Endothelial cell (in vitro differentiated cells): ENCODE results near the gene DAGLA. TPM values are rescaled to one million over a fixed set of nuclear protein-coding genes. Genes with fewer than 3 reads are reported as not detected.

Experiments used
- DNase-seq: peaks from one replicate; pipeline ENCODE4 v3.0.0; 2021; ENCODE audit warnings: low spot score
- H3K27ac Mint-ChIP-seq: one replicate; pipeline ENCODE4 v1.8.0; 2021; ENCODE audit warnings: mixed read lengths, inconsistent platforms; ENCODE audit not compliant: unreplicated experiment
- H3K27me3 Mint-ChIP-seq: one replicate; pipeline ENCODE4 v1.8.0; 2021; ENCODE audit warnings: mild to moderate bottlenecking, moderate library complexity, mixed read lengths, inconsistent platforms; ENCODE audit not compliant: unreplicated experiment
- H3K36me3 Mint-ChIP-seq: one replicate; pipeline ENCODE4 v1.8.0; 2021; ENCODE audit warnings: mild to moderate bottlenecking, low read depth, mixed read lengths, inconsistent platforms; ENCODE audit not compliant: unreplicated experiment
- H3K4me1 Mint-ChIP-seq: one replicate; pipeline ENCODE4 v1.8.0; 2021; ENCODE audit warnings: mild to moderate bottlenecking, mixed read lengths, inconsistent platforms; ENCODE audit not compliant: unreplicated experiment
- H3K4me3 Mint-ChIP-seq: one replicate; pipeline ENCODE4 v1.8.0; 2021; ENCODE audit warnings: mild to moderate bottlenecking, mixed read lengths, inconsistent platforms; ENCODE audit not compliant: unreplicated experiment
- H3K9me3 Mint-ChIP-seq: one replicate; pipeline ENCODE4 v1.8.0; 2021; ENCODE audit warnings: mixed read lengths, inconsistent platforms; ENCODE audit not compliant: unreplicated experiment
- total RNA-seq: library from RNA; stranded (reverse); fragmentation: NEBNext Ultra II Directional; extraction: Animal tissue kit (Norgen Biotek cat#: 25700); gene quantifications from one replicate; pipeline ENCODE4 v1.2.1, GENCODE V29; 2021; ENCODE audit not compliant: unreplicated experiment
- TF ChIP-seq, protein P1 (sequence below): fragments of 200-600 bp; sonication (generic); IDR thresholded peaks from one replicate; pipeline ENCODE4 v1.5.0; 2021; ENCODE audit warnings: antibody characterized with exemption; ENCODE audit not compliant: unreplicated experiment

DAGLA gene
- total RNA-seq, 1 donor from 2014 or later: 3.2 TPM

DNA sequence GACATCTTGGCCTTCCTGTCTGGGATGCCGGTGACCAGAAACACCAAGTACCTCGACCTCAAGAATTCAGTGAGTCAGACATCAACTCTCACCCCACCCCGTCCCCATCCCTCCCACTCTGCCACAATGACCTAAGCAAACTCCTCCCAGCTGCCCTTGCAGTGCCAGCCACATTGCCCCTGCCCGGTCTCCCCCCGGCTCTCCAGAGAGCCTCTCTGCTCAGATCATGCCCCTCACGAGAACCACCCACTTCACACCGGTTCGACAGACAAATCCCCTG is 48.7 kb downstream of the DAGLA start:
- no peak overlapping the region for H3K27ac Mint-ChIP-seq
- H3K27me3 Mint-ChIP-seq: peaks cover 9% of the 10 kb centered on the region
- H3K4me1 Mint-ChIP-seq: peaks cover 3% of the 10 kb centered on the region
- TF ChIP-seq, protein P1, sequence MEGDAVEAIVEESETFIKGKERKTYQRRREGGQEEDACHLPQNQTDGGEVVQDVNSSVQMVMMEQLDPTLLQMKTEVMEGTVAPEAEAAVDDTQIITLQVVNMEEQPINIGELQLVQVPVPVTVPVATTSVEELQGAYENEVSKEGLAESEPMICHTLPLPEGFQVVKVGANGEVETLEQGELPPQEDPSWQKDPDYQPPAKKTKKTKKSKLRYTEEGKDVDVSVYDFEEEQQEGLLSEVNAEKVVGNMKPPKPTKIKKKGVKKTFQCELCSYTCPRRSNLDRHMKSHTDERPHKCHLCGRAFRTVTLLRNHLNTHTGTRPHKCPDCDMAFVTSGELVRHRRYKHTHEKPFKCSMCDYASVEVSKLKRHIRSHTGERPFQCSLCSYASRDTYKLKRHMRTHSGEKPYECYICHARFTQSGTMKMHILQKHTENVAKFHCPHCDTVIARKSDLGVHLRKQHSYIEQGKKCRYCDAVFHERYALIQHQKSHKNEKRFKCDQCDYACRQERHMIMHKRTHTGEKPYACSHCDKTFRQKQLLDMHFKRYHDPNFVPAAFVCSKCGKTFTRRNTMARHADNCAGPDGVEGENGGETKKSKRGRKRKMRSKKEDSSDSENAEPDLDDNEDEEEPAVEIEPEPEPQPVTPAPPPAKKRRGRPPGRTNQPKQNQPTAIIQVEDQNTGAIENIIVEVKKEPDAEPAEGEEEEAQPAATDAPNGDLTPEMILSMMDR: no peak
- peaks cover 7% of the 10 kb centered on the region for H3K36me3 Mint-ChIP-seq
- no peaks in the 10 kb centered on the region for H3K9me3 Mint-ChIP-seq
- no peak overlapping the region for H3K4me3 Mint-ChIP-seq
- no peak for DNase-seq

DNA sequence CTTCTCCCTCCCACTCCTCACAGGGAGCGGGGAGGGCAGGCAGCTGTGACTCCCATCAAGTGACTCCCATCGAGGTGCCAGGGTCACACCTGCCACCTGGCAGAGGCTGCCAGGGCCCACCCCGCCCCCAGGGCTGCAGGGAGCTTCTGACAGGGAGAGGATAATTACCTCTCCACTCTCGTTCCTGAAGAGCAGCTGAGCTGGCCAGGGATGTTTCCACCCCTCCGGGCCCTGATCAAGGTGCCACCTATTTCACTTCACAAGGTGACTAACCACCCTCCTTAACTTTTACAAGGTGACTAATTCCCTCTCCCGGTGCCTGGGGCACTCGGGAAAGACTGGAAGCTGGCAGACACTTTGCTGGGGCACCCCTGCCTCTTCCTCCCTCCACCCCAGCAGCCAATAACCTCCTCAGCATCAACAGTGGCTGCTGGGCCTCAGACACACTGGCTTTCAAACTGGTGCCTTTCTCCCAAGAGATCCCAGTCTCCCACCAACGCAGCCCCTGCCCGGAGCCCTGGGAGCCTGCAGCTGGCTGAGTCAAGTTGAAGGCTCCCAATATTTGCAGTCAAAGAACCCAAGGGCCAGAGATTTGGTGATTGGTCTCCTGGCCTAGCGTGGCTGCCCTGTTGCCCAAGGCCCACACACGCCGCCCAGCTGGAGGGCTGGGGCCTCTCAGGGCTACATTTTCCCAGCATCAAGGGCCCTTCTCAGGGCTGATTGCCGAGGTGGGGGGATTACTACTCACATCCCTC is 50.2 kb downstream of the DAGLA start:
- no peak for DNase-seq
- peaks cover 3% of the 10 kb centered on the region for H3K4me1 Mint-ChIP-seq
- H3K4me3 Mint-ChIP-seq: no peak overlapping the region
- peaks cover 4% of the 10 kb centered on the region for H3K36me3 Mint-ChIP-seq
- no peak overlapping the region for H3K27ac Mint-ChIP-seq
- no peaks in the 10 kb centered on the region for H3K9me3 Mint-ChIP-seq
- H3K27me3 Mint-ChIP-seq: peaks cover 12% of the 10 kb centered on the region
- TF ChIP-seq, protein P1: no peak

DNA sequence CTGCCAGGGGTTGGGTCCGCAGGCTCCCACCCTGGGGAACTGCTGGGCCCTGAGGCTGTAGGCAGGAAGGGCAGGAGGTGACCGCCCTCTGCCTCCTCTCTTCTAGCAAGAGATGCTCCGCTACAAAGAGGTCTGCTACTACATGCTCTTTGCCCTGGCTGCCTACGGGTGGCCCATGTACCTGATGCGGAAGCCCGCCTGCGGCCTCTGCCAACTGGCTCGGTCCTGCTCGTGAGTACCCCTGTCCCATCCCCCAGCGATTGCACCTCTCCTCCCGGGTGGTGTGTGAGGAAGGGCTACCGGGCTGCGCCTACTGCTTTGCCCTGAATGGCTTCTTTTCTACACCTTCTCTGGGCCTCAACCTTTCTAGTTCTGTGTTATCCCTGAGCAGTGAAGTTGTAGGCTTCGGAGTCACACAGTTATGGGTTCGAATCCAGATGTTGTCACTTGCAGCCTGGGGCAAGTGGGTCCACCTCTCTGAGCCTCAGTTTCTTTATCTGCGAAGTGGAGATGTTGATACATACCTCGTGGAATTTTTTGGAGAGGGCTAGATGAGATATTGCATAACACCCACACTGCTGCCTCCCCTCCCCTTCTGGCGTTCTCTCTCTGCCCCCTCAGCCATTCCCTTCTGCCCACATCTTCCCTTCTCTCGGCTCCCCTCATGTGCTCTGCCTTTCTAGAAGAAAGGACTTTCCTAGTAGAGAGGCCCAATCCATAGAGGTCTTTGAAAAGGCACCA is 51.2 kb downstream of the DAGLA start:
- Mint-ChIP-seq H3K36me3 (peaks cover under 1% of the 10 kb centered on the region), H3K4me1 (peaks cover 3% of the 10 kb centered on the region), H3K27me3 (peaks cover 9% of the 10 kb centered on the region), H3K27ac (no peak overlapping the region), H3K4me3 (no peak overlapping the region), H3K9me3 (no peaks in the 10 kb centered on the region)
- no peak for DNase-seq
- TF ChIP-seq, protein P1: no peak

DNA sequence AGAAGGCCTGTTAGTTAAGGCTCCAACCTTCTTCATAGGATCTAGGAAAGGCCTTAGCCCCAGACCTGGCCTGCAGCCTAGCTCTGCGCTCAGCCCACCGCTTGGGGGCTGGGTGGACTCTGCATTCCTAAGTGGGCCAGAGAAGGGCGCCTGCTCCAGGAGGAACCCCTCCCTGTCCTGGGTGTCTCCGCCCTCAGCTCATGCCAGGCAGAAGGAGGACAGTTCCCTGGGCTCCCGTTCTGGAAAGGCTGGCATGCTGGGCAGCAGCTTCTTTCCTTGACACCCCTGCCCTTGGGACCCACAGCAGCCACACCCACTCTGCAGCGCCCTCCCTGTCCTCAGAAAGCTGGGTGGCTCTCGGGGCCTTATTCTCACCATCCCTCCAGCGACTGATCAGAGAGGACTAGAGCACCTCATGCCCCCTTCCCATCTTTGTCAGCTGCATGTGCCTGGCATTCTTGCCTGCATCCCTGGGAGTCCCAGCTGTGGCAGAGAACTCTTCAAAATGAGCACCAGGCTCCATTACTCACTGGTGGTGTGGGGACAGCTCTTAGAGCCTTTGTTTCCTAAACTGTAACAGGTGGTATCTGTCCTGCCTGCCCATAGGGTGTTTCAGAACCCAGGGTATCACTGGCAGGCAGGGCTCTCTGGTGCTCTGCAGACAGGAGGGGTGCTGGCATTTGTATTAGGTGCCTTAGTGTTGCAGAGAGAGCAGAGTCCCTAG is 51.9 kb downstream of the DAGLA start:
- H3K27me3 Mint-ChIP-seq: peaks cover 13% of the 10 kb centered on the region
- H3K4me1 Mint-ChIP-seq: peaks cover 3% of the 10 kb centered on the region
- H3K36me3 Mint-ChIP-seq: no peaks in the 10 kb centered on the region
- TF ChIP-seq, protein P1: no peak
- H3K9me3 Mint-ChIP-seq: no peaks in the 10 kb centered on the region
- no peak for DNase-seq
- no peak overlapping the region for H3K4me3 Mint-ChIP-seq
- no peak overlapping the region for H3K27ac Mint-ChIP-seq
